Measurements from ENCODE around the gene IL24.

IL24 gene

DNA sequence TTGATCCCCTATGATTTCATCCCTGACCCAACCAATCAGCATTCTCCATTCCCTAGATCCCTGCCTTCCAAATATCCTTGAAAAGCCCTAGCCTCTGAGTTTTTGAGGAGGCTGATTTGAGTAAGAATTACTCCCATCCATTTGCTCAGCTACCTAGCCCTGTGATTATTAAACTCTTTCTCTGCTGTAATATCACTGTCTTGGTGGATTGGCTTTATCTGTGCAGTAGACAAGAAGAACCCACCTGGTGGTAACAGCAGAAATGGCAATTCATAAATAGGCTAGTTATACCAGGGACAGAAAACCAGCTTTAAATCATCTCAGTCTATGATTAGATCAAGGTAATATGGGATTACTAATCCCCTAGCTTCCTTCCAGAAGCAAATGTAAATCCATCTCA lies 18.8 kb upstream of the IL24 start:
- no peak for DNase-seq (ENCODE audit: insufficient read length, low spot score)
- FAIRE-seq, result no peak

DNA sequence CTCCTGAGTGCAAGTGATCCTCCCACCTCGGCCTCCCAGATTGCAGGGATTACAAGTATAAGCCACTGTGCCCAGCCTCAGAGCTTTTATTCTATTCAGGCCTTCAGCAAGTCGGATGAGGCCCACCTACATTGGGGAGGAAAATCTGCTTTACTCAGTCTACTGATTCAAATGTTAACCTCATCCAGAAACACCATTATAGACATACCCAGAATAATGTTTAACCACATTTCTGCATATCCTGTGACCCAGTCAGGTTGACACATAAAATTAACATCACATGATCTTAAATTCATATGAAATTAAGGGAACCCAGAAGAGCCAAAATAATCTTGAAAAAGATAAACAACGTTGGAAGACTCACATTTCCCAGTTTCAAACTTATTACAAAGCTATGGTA lies 16.9 kb upstream of the IL24 start:
- no peak for FAIRE-seq

DNA sequence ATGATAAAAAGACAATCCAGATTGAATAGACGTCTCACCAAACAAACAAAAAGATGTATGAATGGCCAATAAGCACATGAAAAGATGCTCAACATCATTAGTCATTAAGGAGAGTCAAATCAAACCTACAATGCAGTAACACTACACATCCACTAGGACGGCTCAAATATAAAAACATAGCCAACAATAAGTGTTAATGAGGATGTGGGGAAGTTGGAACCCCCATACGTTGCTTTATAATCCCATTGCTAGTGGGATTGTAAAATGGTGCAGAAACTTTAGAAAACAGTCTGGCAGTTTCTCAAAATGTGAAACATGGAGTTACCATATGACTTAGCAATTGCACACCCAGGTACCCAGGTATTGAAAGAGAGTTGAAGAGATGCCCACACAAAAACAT lies 14.7 kb upstream of the IL24 start:
- DNase-seq (ENCODE audit: insufficient read length, low spot score) (no peak), FAIRE-seq (no peak)

More for the DNA sequence above, 16.9 kb upstream of the IL24 start:
- no peak for DNase-seq (ENCODE audit: insufficient read length, low spot score)

DNA sequence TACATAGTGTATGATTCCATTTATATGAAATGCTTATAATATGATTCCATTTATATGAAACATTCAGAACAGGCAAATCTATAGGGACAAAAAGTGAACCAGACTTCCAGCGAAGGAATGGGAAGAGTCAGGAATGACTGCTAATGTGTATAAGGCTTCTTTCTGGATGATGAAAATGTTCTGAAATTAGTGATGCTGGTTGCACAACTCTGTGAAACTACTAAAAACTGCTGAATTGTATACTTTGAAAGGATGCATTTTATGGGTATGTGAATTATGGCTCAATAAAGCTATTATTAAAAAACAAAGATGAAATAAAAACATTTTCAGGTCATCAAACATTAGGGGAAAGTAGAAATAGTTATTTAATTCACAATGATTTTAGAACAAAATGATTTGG lies 14.1 kb upstream of the IL24 start:
- FAIRE-seq (no peak), DNase-seq (ENCODE audit: insufficient read length, low spot score) (no peak)

DNA sequence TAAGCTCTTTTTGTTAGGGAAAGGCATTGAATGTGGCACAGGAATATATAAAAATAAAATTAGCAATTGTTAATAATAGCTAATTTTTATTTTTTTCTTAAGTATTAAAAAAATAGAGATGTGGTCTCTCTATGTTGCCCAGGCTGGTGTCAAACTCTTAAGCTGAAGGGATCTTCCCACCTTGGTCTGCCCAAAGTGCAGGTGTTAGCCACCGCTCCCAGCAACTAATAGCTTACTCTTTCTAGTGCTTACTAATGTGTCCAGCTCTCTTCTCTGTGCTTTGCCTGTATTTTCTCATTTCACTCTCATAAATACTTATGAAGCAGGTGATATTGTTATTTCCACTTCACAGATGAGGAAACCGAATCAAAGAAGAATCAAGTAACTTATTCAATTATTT lies 13.4 kb upstream of the IL24 start:
- DNase-seq (ENCODE audit: insufficient read length, low spot score), result no peak
- FAIRE-seq, result no peak

DNA sequence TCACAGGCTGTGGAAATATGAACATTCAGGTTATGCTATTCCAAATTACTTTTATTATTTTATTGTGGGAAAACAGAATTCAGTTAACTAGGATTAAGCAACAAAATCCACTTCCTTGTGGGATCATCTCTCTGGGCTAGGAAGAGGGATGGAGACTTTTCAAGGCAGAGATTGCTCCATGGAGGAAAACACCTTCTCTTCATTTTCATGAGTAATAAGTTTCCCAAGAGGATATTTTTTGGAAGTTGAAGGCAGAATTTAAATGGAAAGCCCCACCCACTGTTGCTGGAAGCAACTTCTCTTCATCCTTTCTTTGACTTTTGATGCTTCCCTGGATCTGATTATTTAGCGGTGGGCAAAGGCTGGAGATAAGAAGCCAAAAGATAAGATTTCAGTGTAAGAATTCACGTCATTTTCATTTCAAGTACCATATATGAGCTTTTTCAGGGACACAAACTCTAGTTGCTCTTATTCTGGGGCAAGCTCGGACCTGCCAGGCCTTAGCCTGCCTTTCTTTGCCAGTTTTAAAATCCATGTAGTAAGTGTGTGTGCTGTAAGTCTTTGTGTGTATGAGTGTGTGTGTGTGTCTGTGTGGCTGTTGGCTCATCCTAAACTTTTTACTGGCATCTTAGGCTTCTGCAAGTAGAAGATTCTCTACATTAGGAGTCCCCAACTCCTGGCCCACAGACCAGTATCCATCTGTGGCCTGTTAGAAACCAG lies 11.7 kb upstream of the IL24 start:
- DNase-seq (ENCODE audit: insufficient read length, low spot score) (no peak), FAIRE-seq (no peak)

DNA sequence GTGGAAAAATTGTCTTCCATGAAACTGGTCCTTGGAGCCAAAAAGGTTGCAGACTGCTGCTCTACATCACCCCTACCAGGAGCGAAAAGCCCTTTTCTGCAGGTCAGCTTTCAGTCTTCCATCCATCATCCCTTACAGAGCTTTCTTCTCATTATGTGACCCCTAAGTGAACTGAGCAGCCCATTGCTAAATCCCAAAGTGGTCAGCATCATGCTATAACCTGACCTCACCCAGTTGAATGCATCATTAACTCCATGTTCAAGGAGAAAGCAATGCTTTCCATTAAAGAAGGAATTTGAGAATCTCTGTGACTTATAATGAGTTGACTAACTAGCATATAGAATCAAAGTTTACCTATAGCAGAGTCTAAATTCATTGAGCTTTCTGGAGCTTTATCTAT lies 10.4 kb upstream of the IL24 start:
- DNase-seq (ENCODE audit: insufficient read length, low spot score), result no peak
- no peak for FAIRE-seq

DNA sequence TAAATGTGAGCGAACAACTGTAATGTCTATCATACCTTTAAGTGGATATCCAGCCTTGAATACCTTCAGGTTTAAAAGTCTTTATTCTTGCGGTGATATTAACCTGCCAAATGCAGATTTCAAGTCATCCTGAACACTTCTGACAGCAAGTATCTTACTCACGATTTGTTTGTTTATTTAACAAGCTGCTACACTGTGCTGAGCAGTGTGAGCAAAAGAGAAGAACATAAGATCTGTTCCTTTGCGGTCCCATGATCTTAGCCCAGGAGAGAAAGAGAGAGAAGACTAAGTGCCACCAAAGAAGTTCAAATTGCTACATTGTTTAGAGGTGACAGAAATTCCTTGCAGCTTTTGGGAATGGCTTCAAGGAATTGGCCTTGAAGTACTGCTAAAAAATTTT lies 9.5 kb upstream of the IL24 start:
- FAIRE-seq (no peak), DNase-seq (ENCODE audit: insufficient read length, low spot score) (no peak)

DNA sequence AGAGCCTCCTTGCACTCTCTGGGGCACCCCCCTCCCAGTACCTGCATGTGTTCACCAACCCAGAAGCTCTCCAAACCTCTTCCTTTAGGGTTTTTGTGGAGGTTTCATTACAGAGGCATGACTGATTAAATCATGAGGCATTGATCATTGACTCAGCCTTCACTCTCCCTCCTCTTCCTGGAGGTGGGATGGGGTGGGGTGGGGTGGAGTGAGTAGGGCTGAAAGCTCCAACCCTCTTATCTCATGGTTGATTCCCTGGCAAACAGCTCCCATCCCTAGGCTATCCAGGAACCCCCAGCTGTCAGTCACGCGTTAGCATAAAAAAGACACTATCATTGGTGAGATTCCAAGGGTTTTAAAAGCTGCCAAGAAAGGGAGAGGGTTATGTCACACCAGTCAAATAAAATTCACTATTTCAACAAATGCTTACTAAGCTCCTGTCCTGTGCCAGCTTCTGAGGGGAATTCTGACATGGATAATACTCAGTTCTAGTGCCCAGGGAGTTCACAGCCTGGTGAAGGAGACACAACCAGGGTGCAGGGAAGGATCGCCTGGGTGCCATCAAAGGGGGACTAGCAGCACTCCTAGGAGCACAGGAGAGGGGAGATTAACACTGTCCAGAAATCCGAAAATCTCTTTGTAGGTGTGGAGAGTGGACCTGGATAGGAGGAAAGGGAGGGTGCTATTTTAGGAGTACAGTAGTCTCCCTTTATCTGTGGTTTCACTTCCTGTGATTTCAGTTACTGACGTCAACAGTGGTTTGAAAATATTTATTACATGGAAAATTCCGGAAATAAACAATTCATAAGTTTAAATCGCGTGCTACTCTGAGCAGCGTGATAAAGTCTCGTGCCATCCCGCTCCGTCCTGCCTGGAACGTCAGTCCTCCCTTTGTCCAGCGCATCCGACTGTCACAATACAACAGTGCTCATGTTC lies 6.8 kb upstream of the IL24 start:
- no peak for FAIRE-seq
- DNase-seq (ENCODE audit: insufficient read length, low spot score), result no peak

DNA sequence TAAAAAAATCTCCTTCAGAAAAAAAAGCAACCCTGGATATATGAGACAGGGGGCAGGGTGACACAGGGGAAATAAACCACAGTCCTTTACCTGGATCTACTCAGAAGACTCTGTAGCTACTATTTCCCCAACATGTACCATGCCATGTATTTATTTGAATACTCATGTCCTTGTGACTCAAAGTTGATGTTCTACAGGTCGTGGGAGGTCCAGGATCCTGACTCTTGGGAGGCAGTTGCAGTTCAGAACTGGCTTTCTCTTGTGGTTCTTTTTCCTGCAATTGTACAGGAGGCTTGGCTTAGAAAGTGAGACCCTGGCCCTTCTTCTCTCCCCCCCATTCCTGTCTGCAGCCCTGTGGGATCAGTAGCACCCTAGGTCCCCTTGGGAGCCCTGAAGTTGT lies 5.8 kb upstream of the IL24 start:
- FAIRE-seq, result no peak
- no peak for DNase-seq (ENCODE audit: insufficient read length, low spot score)

DNA sequence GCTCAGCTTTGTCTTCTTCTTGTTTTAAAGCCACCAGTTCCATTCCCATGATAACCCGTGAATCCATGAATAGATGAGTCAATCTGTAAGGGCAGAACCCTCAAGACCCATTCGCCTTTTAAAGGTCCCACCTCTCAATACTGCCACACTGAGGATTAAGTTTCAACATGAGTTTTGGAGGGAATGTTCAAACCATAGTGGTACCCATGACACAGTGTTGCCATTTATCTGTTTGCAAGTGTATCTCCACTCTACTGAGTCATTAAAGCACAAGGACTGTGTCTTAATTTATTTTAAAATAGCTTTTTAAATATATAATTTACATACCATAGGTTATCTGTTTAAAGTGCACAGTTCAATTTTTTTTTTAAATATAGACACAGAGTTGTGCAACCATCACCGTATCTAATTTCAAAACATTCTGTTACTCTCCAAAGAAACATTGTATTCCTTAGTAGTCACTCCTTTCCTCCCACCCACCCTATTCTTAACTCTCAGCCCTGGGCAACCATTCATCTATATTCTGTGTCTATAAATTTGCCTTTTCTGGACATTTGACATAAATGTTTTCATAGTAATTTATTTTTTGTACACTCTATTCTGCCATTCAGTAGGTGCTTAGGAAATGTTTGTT lies 4.8 kb upstream of the IL24 start:
- FAIRE-seq, result no peak
- no peak for DNase-seq (ENCODE audit: insufficient read length, low spot score)

DNA sequence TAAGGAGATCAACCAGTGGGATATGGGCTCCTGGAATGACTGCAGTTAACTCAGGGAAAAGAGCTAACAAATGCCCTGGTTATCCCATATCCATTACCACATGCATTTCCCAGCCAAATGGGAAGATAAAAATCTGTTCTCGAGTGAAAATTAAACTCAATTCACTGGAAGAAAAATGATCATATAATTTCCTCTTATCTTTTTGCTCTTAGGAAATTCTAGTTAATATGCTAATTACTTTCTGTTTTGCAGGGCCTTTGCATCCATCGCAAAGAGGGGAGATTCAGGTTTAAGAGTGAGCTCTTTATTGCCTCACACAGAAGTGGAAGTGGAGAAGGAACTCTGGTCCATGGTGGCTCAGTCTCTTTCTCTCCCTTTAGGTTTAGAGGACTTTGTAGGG lies 3.9 kb upstream of the IL24 start:
- no peak for DNase-seq (ENCODE audit: insufficient read length, low spot score)
- FAIRE-seq, result no peak

DNA sequence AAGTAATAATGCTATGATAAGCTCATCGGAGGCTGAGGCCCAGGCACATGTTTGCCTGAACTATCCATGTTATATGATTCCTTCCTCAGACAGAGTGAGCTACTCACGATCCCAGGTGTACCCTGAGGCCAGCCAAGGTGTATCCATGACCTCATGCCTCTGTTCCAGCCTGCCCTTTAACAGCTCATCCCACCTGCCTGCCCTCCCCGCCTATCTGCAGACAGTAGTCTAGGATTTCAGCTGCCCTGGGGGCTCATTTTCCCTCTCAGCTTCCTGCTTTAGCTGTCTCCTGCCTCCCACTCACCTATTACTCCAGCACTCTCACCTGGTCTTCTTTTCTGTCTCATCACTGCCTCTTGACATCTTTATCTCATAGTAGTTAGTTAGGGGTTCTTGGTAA lies 1.9 kb upstream of the IL24 start:
- DNase-seq (ENCODE audit: insufficient read length, low spot score), result no peak

DNA sequence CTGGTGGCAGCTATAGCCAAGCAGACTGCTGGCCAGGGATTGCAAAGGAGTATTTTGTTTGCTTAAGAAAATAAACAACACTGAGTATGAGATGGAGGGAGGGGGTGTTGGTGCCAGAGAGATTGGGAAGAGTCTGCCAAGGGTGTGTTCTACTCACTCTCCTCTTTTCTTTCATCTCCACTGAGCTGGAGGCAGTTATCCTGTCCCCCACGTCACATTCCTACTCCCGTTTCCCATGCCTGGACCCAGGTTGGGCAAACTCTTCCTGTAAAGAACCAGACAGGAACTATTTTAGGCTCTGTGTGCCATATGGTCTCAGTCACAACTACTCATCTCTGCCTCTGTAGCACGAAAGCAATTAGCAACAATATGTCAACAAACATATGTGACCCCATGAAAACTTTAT lies 1.4 kb upstream of the IL24 start:
- FAIRE-seq (no peak), DNase-seq (ENCODE audit: insufficient read length, low spot score) (no peak)

More for the DNA sequence above, 1.9 kb upstream of the IL24 start:
- no peak for FAIRE-seq

DNA sequence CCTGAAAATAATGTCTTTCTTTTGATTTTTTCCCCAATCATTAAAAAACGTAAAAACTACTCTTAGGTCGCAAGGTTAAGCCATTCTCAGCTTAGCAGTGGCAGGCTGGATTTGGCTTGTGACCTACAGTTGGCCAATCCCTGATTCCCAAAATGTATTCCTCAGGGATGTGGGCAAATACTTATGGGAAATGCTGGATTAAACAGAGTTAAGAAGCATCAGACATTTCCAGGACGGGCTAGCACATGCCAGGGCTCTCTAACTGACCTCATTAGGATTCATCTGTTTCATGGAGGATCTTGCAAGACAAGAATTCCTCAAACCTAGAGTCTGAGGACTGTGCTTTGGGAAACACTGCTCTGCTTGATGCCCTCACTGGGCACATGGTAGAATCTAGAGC lies 982 bp upstream of the IL24 start:
- FAIRE-seq, result no peak

DNA sequence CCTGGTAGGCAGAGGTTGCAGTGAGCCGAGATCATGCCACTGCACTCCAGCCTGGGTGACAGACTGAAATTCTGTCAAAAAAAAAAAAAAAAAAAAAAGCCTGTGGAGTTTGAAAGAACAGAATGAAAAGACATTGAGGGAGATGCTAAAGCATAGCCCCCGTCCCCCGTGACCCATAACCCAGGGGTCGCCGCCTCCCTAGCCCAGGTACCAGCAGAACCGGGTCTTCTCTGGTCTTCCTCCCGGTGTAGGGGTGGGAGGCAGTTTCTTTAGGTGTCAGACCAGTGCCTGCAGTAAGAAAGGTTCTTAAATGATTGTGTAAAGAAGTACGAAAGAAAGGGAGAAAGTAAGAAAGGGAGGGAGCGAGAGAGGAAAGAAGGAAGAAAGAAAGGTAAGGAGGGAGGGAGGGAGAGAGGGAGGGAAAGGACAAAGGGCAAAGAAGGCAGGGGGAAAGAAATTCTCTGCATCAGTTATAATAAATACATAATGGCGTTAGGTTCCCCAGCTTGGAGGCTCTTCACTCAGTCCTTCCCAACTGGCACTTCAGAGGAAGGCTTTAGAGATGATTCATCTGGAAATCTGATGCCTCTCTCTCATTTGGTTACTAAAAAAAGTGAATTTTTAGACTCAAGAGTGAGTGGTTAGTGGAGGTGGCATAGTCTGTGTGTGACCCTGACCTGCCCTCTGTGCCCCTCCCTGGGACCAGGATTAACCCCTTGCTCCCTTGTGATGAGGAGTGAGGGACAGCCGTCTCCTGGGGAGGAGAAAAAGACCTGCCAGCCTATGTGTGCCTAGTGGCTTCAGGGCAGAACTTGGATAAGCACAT lies 1.1 kb downstream of the IL24 start:
- FAIRE-seq (no peak), DNase-seq (ENCODE audit: insufficient read length, low spot score) (no peak)

More for the DNA sequence above, 982 bp upstream of the IL24 start:
- no peak for DNase-seq (ENCODE audit: insufficient read length, low spot score)

DNA sequence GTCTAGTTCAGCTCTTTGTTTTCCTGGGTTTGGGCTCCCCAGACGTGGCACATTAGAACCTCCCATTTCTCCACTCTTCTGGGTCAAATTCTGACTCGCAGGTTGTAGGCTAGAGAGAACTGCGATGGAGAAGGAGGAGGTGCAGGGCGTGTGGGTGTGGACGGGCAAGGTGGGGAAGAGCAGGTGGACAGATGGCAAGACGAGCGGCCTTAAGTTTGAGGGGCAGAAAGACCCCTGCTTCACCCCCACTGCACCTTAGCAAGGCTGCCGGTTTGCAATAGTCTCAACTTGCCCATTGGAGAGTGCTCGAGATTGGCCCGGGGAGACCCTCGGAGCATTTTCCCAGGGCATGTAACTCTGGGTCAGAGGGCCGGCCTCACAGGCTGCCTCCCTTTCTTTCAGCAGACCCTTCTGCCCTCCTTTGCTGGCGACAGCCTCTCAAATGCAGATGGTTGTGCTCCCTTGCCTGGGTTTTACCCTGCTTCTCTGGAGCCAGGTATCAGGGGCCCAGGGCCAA lies 1.7 kb downstream of the IL24 start:
- FAIRE-seq (no peak), DNase-seq (ENCODE audit: insufficient read length, low spot score) (no peak)

DNA sequence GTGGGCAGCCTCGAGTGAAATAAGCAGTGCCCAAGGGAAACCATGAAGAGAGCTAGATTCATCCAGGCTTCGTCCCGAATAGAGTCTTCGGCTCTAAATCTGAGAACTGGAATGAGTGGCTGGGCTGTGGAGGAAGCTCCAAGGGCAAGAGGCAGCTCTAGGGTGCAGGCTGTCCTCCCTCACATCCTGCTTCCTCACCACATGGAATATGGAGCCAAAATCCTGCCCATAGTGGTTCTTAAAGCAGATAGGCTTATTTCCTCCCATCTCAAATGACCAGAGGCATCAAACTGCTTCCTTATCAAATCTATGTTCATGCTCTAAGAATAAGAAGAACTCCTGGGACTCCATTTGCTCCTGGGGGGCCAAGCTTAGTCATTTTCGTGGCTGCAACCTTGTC lies 2.5 kb downstream of the IL24 start:
- DNase-seq (ENCODE audit: insufficient read length, low spot score) (no peak), FAIRE-seq (no peak)

DNA sequence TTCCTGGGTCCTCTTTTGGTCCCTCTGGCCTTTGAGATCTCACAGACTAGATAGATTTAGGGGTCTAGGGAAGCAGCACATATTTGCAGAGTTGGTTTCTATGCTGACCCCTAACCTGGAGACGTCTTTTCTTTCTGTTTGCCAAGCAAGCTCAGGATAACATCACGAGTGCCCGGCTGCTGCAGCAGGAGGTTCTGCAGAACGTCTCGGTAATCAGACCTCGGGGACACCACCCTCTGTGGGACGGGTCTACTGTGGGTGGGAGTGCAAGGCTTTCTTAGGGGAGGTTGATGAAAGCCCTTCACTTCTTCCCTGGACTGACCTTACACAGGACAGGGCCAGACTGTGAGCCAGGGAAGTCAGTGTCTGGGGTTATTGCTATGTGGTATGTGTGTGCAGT lies 2.9 kb downstream of the IL24 start:
- no peak for FAIRE-seq

DNA sequence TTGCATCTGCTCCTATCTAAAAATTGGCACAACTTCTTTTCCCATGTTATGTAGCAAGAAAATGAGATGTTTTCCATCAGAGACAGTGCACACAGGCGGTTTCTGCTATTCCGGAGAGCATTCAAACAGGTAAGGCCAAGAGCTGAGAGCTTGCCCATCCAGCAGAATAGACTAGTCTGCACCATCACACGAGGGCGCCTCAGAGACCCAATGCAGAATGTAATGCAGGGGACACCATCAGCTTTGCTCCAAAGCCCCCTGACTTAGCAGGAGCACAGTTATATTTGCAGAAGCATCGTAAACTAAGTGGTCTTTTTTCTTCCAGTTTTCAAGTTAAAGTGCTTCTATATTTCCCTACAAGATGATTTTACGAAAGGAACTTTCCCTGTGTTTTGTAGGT lies 4.7 kb downstream of the IL24 start:
- FAIRE-seq (no peak), DNase-seq (ENCODE audit: insufficient read length, low spot score) (no peak)

More for the DNA sequence above, 2.9 kb downstream of the IL24 start:
- no peak for DNase-seq (ENCODE audit: insufficient read length, low spot score)

DNA sequence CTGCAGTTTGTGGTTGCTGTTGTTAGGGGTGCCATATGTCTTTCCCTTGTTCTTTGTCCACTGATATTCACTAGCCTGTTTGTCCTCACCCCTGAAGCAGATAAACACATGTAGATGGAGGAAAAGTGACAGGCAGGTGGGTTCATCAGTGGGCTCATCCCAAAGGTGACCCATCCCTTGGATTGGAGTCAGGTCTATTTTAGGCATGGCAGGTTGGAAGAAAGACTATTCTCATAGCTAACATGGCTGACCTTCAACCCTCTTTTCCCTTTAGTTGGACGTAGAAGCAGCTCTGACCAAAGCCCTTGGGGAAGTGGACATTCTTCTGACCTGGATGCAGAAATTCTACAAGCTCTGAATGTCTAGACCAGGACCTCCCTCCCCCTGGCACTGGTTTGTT lies 5.5 kb downstream of the IL24 start:
- FAIRE-seq, result no peak

More for the DNA sequence above, 5.5 kb downstream of the IL24 start:
- DNase-seq (ENCODE audit: insufficient read length, low spot score), result no peak

Data from GM19239 (cell line).